Measurements from ENCODE around the gene CEP295NL. TPM values are rescaled to one million over a fixed set of nuclear protein-coding genes. Genes with fewer than 3 reads are reported as not detected.

CEP295NL gene
- total and polyA plus RNA-seq, 2 of the 13 experiments (the other 11 are each of a cell fraction or from before 2014, with no cell fraction given) = not detected

DNA sequence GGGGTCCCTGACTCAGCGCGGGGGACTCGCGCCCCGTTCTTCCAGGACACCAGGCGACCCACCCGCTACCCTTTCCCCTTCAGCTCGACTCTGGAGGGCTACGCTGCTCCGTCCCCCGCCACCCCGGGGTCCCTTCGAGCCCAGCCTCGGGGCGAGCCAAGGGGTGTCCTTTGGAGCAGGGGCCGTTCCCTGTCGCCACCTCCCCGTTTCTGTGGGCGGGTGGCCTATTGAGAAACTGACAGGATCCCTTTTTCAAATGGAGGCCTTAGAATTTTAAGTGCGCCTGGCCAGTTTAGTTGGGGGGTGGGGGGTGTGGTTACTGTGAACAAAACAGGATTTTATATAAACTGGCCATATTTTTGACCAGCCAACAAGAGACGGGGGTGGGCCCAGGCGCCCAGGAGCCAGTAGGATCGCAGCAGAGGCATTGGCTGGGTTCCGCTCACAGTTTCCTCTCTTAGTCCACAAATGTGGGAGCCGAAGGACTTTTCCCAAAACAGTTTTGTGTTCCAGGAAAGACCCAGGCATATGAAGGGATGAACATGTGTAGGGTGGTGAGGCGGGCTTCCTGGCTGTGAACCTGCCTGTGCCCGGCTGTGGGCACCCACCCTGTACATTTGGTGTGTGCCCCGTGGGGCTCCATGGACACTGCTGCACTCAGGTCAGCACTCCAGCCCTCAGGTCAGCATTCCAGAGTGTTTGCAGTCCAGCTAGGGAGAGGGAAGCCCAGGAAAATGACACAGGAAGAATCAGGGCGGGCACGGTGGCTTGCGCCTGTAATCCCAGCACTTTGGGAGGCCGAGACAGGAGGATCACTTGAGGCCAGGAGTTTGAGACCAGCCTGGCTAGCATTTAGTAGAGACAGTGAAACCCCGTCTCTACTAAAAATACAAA, 22.9 kb upstream of the CEP295NL start (continued):
- TF ChIP-seq CREBL2 (CRISPR knock-in tag; IDR thresholded peaks at IDR 0.05; ENCODE audit: borderline replicate concordance) (no peak), MIER3 (CRISPR knock-in tag; IDR thresholded peaks at IDR 0.05; ENCODE audit: borderline replicate concordance) (no peak), TMF1 (CRISPR knock-in tag; IDR thresholded peaks at IDR 0.05; ENCODE audit: low read depth) (no peak), ZNF136 (CRISPR knock-in tag; IDR thresholded peaks at IDR 0.05; ENCODE audit: low read depth) (0 out of 2 replicates have a peak, but pooled peaks have one; percentile 8), NR1H2 (CRISPR knock-in tag; IDR thresholded peaks at IDR 0.05; ENCODE audit: borderline replicate concordance, low read depth) (no peak), TP53 (CRISPR knock-in tag; conservative IDR thresholded peaks at IDR 0.05) (no peak), ZNF713 (CRISPR knock-in tag; IDR thresholded peaks at IDR 0.05) (0 out of 2 replicates have a peak, but pooled peaks have one; percentile 31), TBX3 (IDR thresholded peaks at IDR 0.05; ENCODE audit: borderline replicate concordance) (no peak), RARG (CRISPR knock-in tag; IDR thresholded peaks at IDR 0.05; ENCODE audit: low read depth) (no peak), MAZ (IDR thresholded peaks at IDR 0.05; ENCODE audit: borderline replicate concordance, low read depth, low read length) (no peak), MAZ (CRISPR knock-in tag; IDR thresholded peaks at IDR 0.05; ENCODE audit: low read depth) (no peak; the same call in 1 of the 2 replicates), JUND (CRISPR knock-in tag; IDR thresholded peaks at IDR 0.05) (no peak), STAG1 (CRISPR knock-in tag; IDR thresholded peaks at IDR 0.05) (no peak), SMARCC2 (IDR thresholded peaks at IDR 0.05) (no peak), SP4 (CRISPR knock-in tag; IDR thresholded peaks at IDR 0.05) (no peak), ZNF7 (CRISPR knock-in tag; IDR thresholded peaks at IDR 0.05) (no peak), ZNF549 (CRISPR knock-in tag; IDR thresholded peaks at IDR 0.05) (no peak), ZNF138 (CRISPR knock-in tag; IDR thresholded peaks at IDR 0.05; ENCODE audit: low read depth) (no peak), ARNT (IDR thresholded peaks at IDR 0.05) (no peak), RBM22 (optimal IDR thresholded peaks at IDR 0.05; ENCODE audit: low read length) (no peak), GATAD2A (CRISPR knock-in tag; IDR thresholded peaks at IDR 0.05) (peak; percentile 51; the same call in 1 of the 2 replicates), ZNF605 (CRISPR knock-in tag; IDR thresholded peaks at IDR 0.05) (no peak), ZNF674 (CRISPR knock-in tag; IDR thresholded peaks at IDR 0.05; ENCODE audit: low read depth) (no peak), ZNF350 (CRISPR knock-in tag; IDR thresholded peaks at IDR 0.05; ENCODE audit: borderline replicate concordance, low read depth) (no peak; the same call in 1 of the 2 replicates), ZNF724P (CRISPR knock-in tag; IDR thresholded peaks at IDR 0.05; ENCODE audit: borderline replicate concordance) (no peak), ZNF775 (CRISPR knock-in tag; IDR thresholded peaks at IDR 0.05; ENCODE audit: borderline replicate concordance) (no peak), ZSCAN22 (CRISPR knock-in tag; IDR thresholded peaks at IDR 0.05) (no peak), USF2 (IDR thresholded peaks at IDR 0.05; ENCODE audit: low read depth, low read length) (no peak), USF2 (CRISPR knock-in tag; IDR thresholded peaks at IDR 0.05; ENCODE audit: borderline replicate concordance) (no peak), NFIB (CRISPR knock-in tag; IDR thresholded peaks at IDR 0.05; ENCODE audit: borderline replicate concordance) (no peak)
- TF ChIP-seq, protein P1, sequence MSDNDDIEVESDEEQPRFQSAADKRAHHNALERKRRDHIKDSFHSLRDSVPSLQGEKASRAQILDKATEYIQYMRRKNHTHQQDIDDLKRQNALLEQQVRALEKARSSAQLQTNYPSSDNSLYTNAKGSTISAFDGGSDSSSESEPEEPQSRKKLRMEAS (IDR thresholded peaks at IDR 0.05) = no peak

Measured in HepG2 (cell line).